HG02938 (cell line): ENCODE measurements around the gene BARX2.

Experiments used
- ATAC-seq: cut with Tn5 transposase; IDR thresholded peaks from one replicate; pipeline ENCODE4 v1.9.1; 2021; ENCODE audit warnings: mild to moderate bottlenecking, moderate library complexity; ENCODE audit not compliant: unreplicated experiment

Gene BARX2

GRCh38 chr11:129493746-129494145 lies 118.1 kb downstream of the BARX2 start:
- no peak for ATAC-seq
